Upper lobe of left lung (tissue), 4 donors: ENCODE measurements around the gene PDE4D.

Experiments
- CTCF ChIP-seq, 6 experiments: fragments of 450-650 bp in 4 of 6; fragments of 200-600 bp in 2 of 6; sonication (generic) in 2 of 6; IDR thresholded peaks; one replicate each; pipeline ENCODE4 v1.5.1; 2016 to 2019; ENCODE audit warnings: antibody characterized with exemption in 6 of 6
- EP300 ChIP-seq, 4 donors: sonication (generic); formaldehyde crosslinking; IDR thresholded peaks; one replicate each; pipeline ENCODE4 v1.5.1; 2017; ENCODE audit warnings: antibody characterized with exemption in 4 of 4, control low read depth in 2 of 4
- POLR2A ChIP-seq, 4 donors: fragments of 450-650 bp; IDR thresholded peaks; one replicate each; pipeline ENCODE4 v1.5.1; 2016 to 2017; ENCODE audit warnings: antibody characterized with exemption in 4 of 4, mild to moderate bottlenecking in 2 of 4
- POLR2AphosphoS5 ChIP-seq, 2 donors: sonication (generic); formaldehyde crosslinking; IDR thresholded peaks; one replicate each; pipeline ENCODE4 v1.5.1; 2017; ENCODE audit warnings: antibody characterized with exemption in 2 of 2

DNA sequence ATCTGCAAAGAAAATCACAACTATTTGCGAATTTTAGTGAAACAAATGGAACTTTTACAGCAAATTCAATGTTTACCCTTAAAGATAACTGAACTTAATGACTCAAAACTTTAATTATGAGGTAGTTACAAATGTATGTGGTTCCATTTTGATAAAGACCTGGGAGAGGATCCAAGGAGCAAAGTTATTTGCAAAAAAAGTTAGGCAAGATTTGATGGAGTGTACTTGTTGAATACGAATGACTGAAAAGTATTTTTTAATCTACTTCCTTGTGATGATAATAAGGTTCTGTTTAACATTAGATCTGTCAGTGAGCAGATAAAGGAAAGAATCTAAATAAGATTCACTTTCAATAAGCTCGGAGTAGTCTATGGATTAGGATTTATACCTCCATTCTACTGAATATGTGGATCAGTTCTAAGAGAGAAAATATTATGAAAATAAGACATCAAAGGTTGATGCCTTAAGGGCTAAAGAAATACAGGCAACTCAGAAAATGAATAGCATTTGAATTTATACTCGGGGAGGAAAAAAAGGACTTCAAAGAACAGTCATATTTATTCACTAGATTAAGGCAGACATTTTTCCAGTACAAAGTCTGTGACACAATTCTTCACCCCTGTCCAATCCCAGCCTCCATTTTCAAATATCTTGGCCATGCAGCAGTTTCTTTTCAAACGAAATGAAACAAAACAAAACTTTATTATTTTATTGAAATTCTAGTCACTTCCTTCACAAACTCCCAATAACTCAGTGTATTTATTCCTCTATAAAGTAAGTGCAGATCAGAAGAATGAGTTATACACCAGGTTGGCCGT, 199.8 kb downstream of the PDE4D start:
- TF ChIP-seq POLR2AphosphoS5 (IDR thresholded peaks at IDR 0.05) = no peak
- no peak for TF ChIP-seq CTCF (IDR thresholded peaks at IDR 0.05)
- TF ChIP-seq EP300 (IDR thresholded peaks at IDR 0.05) = no peak
- TF ChIP-seq POLR2A (IDR thresholded peaks at IDR 0.05) = no peak
